Caco-2 (cell line): Measurements from ENCODE around the gene FAM174C. TPM values are rescaled to one million over a fixed set of nuclear protein-coding genes. Genes with fewer than 3 reads are reported as not detected.

Experiments used
- BruUV-seq: library from RNA; stranded (reverse); fragments of 400-500 nt; replicated peaks from 2 replicates; lab custom pipeline; 2021; lab: Mats Ljungman, UMichigan
- CTCF ChIA-PET: fragments of 300-600 bp; sonication (Branson Sonifier 250); formaldehyde crosslinking; loops from one replicate; lab custom pipeline; 2022; ENCODE audit warnings: antibody characterized with exemption; lab: Charles Lee
- POLR2A ChIA-PET: fragments of 300-600 bp; sonication (Branson Sonifier 250); formaldehyde crosslinking; loops from one replicate; lab custom pipeline; 2022; ENCODE audit warnings: antibody characterized with exemption; lab: Charles Lee
- DNase-seq, 2 experiments: peaks; one replicate each; pipeline versions ENCODE4 v3.0.0 to v3.0.0-alpha.2; 2020 to 2022
- H3K27me3 ChIP-seq: replicated peaks from 2 replicates; pipeline ENCODE4 v1.6.0; 2011; ENCODE audit warnings: low read length; ENCODE audit not compliant: control insufficient read depth, insufficient read depth
- H3K36me3 ChIP-seq: 2 replicates; pipeline ENCODE4 v1.5.1; 2011; ENCODE audit warnings: low read length; ENCODE audit not compliant: control insufficient read depth, insufficient read depth
- H3K4me1 ChIP-seq: fragments of 250-450 bp; sonication (Bioruptor Pico); 2 replicates; pipeline ENCODE4 v1.5.1; 2020; ENCODE audit warnings: mild to moderate bottlenecking
- H3K4me3 ChIP-seq: 2 replicates; pipeline ENCODE4 v1.5.1; 2011; ENCODE audit warnings: low read depth, mild to moderate bottlenecking, control low read depth, low read length
- H3K9me3 ChIP-seq: fragments of 250-450 bp; sonication (Bioruptor Pico); 2 replicates; pipeline ENCODE4 v1.5.1; 2020; ENCODE audit warnings: mild to moderate bottlenecking, moderate library complexity
- H3K27ac Mint-ChIP-seq: one replicate; pipeline ENCODE4 v1.8.0; 2022; ENCODE audit warnings: mixed read lengths; ENCODE audit not compliant: unreplicated experiment
- H3K27me3 Mint-ChIP-seq: one replicate; pipeline ENCODE4 v1.8.0; 2022; ENCODE audit warnings: mixed read lengths; ENCODE audit not compliant: insufficient read depth, unreplicated experiment
- H3K36me3 Mint-ChIP-seq: one replicate; pipeline ENCODE4 v1.8.0; 2022; ENCODE audit warnings: mild to moderate bottlenecking, mixed read lengths; ENCODE audit not compliant: insufficient read depth, unreplicated experiment
- H3K4me1 Mint-ChIP-seq: one replicate; pipeline ENCODE4 v1.8.0; 2022; ENCODE audit warnings: low read depth, mixed read lengths; ENCODE audit not compliant: unreplicated experiment
- H3K4me3 Mint-ChIP-seq: one replicate; pipeline ENCODE4 v1.8.0; 2022; ENCODE audit warnings: mild to moderate bottlenecking, moderate library complexity, mixed read lengths; ENCODE audit not compliant: unreplicated experiment
- H3K9me3 Mint-ChIP-seq: one replicate; pipeline ENCODE4 v1.8.0; 2022; ENCODE audit warnings: mixed read lengths; ENCODE audit not compliant: unreplicated experiment
- CTCF ChIP-seq, 2 experiments: fragments of 200-600 bp in 1 of 2; IDR thresholded peaks; 1 replicate in 1 of 2; 2 replicates in 1 of 2; pipeline versions ENCODE4 v1.5.1 to v1.8.0; 2011 to 2022; ENCODE audit warnings: antibody characterized with exemption in 1 of 2, control low read depth in 1 of 2, inconsistent platforms in 1 of 2, low read depth in 1 of 2, low read length in 1 of 2, mild to moderate bottlenecking in 1 of 2, moderate library complexity in 1 of 2; ENCODE audit not compliant: insufficient read depth in 1 of 2, severe bottlenecking in 1 of 2, unreplicated experiment in 1 of 2
- intact Hi-C: fragments of 100-400 bp; cut with micrococcal nuclease; formaldehyde crosslinking; loops from one replicate; pipeline ENCODE4 v1.10.0; 2022; ENCODE audit not compliant: unreplicated experiment
- total RNA-seq: library from RNA; stranded (reverse); gene quantifications from 2 replicates; pipeline ENCODE4 v1.2.3, GENCODE V29; 2022

FAM174C gene
- total RNA-seq, 1 experiment from 2014 or later = 51.0 TPM

GRCh38 chr19:1267477-1268225, 7.7 kb upstream of the FAM174C start:
- Mint-ChIP-seq H3K36me3 (peaks cover 71% of the 10 kb centered on the region), H3K27me3 (no peaks in the 10 kb centered on the region), H3K27ac (peak overlapping the region; percentile 76), H3K4me3 (peak overlapping the region; percentile 89), H3K4me1 (peaks cover 29% of the 10 kb centered on the region), H3K9me3 (no peaks in the 10 kb centered on the region)
- H3K36me3 ChIP-seq = 0 out of 2 replicates have a peak, but pooled peaks cover 2% of the 10 kb centered on the region
- POLR2A ChIA-PET = interaction anchor here (2.8 to 3.5 kb wide), 2 partner anchors 14 to 23 kb away, joined by 37 to 70 read pairs; no protein-coding TSS in a partner anchor
- CTCF ChIA-PET = interaction anchor here (5.4 kb wide), 1 partner anchor 23 kb away, joined by 440 read pairs; no protein-coding TSS in a partner anchor
- H3K4me3 ChIP-seq = peak overlapping the region; percentile 16
- H3K27me3 ChIP-seq = no peaks in the 10 kb centered on the region
- TF ChIP-seq CTCF (IDR thresholded peaks at IDR 0.05; ENCODE audit: insufficient read depth in 1 of 2, low read depth in 1 of 2, low read length in 1 of 2, severe bottlenecking in 1 of 2, unreplicated experiment in 1 of 2) = no peak
- peaks cover 50% of the 10 kb centered on the region for H3K4me1 ChIP-seq
- no TSS peak for BruUV-seq
- intact Hi-C loops = no loop called here
- no peaks in the 10 kb centered on the region for H3K9me3 ChIP-seq
- DNase-seq = no peak

GRCh38 chr19:1268226-1269064, 6.9 kb upstream of the FAM174C start:
- Histone ChIP-seq H3K36me3 (0 out of 2 replicates have a peak, but pooled peaks cover 2% of the 10 kb centered on the region), H3K27me3 (no peaks in the 10 kb centered on the region), H3K4me3 (no peak overlapping the region), H3K9me3 (no peaks in the 10 kb centered on the region), H3K4me1 (peaks cover 42% of the 10 kb centered on the region)
- no peaks in the 10 kb centered on the region for H3K27me3 Mint-ChIP-seq
- peak overlapping the region; percentile 89 for H3K4me3 Mint-ChIP-seq
- intact Hi-C loops = loop anchor here (1.0 kb wide), 3 partner anchors 9 to 24 kb away; no protein-coding TSS in a partner anchor
- peaks cover 72% of the 10 kb centered on the region for H3K36me3 Mint-ChIP-seq
- CTCF ChIA-PET = interaction anchor here (0.5 to 5.4 kb wide), 7 partner anchors 9 to 41 kb away, joined by 3 to 440 read pairs (median 3); partner anchors contain the start of gene ATP5F1D
- peaks cover 29% of the 10 kb centered on the region for H3K4me1 Mint-ChIP-seq
- peak overlapping the region; percentile 76 for H3K27ac Mint-ChIP-seq
- no TSS peak for BruUV-seq
- POLR2A ChIA-PET = interaction anchor here (0.5 to 1.6 kb wide), 38 partner anchors 8 to 486 kb away, joined by 3 to 110 read pairs (median 6); partner anchors contain the start of genes ABCA7, ATP5F1D, CNN2 and GPX4
- no peaks in the 10 kb centered on the region for H3K9me3 Mint-ChIP-seq
- no peak for TF ChIP-seq CTCF (IDR thresholded peaks at IDR 0.05; ENCODE audit: insufficient read depth in 1 of 2, low read depth in 1 of 2, low read length in 1 of 2, severe bottlenecking in 1 of 2, unreplicated experiment in 1 of 2)
- no peak for DNase-seq
